GM06990 (cell line): ENCODE measurements around the gene VPS33B.

Experiments
- DNase-seq: peaks from one replicate; pipeline ENCODE4 v3.0.0-alpha.2; 2011; ENCODE audit not compliant: insufficient read length; ENCODE audit errors: extremely low read depth
- H3K27me3 ChIP-seq: replicated peaks from 2 replicates; pipeline ENCODE4 v1.6.0; 2011; ENCODE audit warnings: low read length; ENCODE audit not compliant: control insufficient read depth, insufficient read depth
- H3K36me3 ChIP-seq: 2 replicates; pipeline ENCODE4 v1.5.1; 2011; ENCODE audit warnings: low read length; ENCODE audit not compliant: control insufficient read depth, insufficient read depth
- H3K4me3 ChIP-seq: replicated peaks from 2 replicates; pipeline ENCODE4 v1.5.1; 2011; ENCODE audit warnings: low read depth, mild to moderate bottlenecking, control low read depth, low read length
- TF ChIP-seq, protein P1 (sequence below): IDR thresholded peaks from 2 replicates; pipeline ENCODE4 v1.5.1; 2011; ENCODE audit warnings: low read length, control low read depth, mild to moderate bottlenecking, inconsistent platforms; ENCODE audit not compliant: insufficient read depth, poor library complexity, severe bottlenecking

VPS33B gene

DNA sequence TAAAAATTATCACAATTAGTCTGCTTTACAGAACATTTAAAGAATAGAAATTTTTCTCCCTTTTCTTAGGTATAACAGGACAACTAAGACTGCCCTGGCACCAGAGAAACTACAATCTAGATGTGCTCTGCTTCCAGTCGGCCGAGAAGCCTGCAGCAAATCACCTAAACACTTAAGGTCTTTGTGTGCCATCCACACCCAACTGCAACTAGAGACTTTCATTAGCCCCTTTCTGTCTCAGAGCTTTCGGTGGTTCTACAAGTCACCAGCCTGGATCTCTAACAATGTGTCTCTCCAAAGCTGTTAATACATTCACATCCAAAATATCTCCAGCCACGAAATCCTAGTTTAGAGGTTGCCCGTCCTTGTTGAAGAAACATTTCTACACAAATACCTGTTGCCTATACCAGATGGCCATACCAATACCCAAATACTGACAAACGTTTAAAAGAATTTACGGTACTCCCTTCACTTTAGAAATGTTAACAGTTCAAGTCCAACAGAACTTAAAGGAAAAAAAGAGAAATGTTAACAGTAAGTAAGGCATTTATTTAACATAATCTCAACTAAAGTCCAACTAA is 34.7 kb downstream of the VPS33B start:
- no peak for DNase-seq
- H3K36me3 ChIP-seq: peaks cover 2% of the 10 kb centered on the region

DNA sequence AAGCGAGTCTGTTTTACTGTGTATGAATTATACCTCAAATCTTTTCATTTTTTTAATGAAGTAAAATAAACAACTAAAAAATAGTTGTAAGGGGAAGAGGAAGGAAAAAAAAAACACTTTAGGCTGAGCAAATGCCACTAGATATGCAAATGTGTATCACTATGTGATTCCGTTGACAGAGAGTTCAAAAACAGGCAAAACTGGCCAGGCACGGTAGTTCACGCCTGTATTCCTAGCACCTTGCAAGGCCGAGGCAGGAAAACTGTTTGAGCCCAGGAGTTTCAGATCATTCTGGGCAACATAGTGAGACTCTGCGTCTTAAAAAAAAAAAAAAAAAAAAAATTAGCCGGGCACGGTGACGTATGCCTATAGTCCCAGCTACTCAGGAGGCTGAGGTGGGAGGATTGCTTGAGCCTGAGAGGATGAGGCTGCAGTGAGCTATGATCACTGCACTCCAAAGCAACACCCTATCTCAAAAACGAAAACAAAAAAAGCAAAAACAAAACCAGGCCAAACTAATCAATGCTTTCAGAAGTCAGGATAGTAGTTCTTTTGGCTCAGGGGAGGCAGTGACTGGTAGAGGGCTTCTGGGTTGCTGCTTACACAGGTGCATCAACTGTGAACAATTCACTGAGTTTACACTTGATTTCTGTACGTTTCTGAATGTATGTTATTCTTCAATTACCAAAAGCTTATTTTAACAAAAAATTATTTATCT is 35.4 kb downstream of the VPS33B start:
- peak overlapping the region; percentile 7; the same call in 1 of the 2 replicates for H3K4me3 ChIP-seq
- no peaks in the 10 kb centered on the region for H3K27me3 ChIP-seq
- TF ChIP-seq, protein P1, sequence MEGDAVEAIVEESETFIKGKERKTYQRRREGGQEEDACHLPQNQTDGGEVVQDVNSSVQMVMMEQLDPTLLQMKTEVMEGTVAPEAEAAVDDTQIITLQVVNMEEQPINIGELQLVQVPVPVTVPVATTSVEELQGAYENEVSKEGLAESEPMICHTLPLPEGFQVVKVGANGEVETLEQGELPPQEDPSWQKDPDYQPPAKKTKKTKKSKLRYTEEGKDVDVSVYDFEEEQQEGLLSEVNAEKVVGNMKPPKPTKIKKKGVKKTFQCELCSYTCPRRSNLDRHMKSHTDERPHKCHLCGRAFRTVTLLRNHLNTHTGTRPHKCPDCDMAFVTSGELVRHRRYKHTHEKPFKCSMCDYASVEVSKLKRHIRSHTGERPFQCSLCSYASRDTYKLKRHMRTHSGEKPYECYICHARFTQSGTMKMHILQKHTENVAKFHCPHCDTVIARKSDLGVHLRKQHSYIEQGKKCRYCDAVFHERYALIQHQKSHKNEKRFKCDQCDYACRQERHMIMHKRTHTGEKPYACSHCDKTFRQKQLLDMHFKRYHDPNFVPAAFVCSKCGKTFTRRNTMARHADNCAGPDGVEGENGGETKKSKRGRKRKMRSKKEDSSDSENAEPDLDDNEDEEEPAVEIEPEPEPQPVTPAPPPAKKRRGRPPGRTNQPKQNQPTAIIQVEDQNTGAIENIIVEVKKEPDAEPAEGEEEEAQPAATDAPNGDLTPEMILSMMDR: no peak
- peaks cover 2% of the 10 kb centered on the region for H3K36me3 ChIP-seq
- DNase-seq: no peak

More for the DNA sequence above, 34.7 kb downstream of the VPS33B start:
- TF ChIP-seq, protein P1: no peak
- Histone ChIP-seq H3K27me3 (no peaks in the 10 kb centered on the region), H3K4me3 (no peak overlapping the region)

DNA sequence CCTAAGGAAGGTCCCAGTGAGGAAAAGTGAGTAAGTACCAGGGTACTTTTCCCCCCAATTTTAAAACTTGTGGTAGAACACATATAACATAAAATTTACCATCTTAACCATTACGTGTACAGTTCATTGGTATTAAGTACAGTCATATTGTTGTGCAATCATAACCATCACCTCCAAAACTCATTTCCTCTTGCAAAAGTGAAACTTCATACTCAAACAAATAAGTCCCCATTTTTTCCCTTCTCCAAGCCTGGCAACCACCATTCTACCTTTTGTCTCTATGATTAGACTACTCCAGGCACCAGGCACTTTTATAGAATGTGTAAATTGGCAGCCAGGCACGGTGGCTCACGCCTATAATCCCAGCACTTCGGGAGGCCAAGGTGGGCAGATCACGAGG is 40.3 kb downstream of the VPS33B start:
- DNase-seq: no peak
- TF ChIP-seq, protein P1: no peak
- no peaks in the 10 kb centered on the region for H3K27me3 ChIP-seq
- H3K36me3 ChIP-seq: peaks cover 15% of the 10 kb centered on the region
- no peak overlapping the region for H3K4me3 ChIP-seq

DNA sequence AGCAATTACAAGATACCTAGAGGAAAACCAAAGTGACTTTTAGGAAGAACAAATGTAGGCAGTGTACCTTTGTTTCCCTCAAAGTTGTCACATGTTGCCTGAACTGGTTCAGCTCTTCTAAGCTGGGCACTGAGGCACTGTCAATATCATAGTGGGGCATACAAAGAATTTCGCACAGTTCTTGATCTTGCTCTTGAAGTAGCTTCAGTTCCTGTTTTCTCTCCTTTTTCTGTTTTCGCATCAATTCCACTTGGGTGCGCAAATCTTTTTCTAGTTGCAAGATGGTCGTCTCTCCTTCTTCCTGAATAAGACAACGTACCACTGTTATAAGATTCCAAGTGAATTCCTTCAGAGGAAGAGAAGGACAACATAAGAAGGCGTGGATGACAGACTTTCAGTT is 40.7 kb downstream of the VPS33B start:
- H3K27me3 ChIP-seq: no peaks in the 10 kb centered on the region

DNA sequence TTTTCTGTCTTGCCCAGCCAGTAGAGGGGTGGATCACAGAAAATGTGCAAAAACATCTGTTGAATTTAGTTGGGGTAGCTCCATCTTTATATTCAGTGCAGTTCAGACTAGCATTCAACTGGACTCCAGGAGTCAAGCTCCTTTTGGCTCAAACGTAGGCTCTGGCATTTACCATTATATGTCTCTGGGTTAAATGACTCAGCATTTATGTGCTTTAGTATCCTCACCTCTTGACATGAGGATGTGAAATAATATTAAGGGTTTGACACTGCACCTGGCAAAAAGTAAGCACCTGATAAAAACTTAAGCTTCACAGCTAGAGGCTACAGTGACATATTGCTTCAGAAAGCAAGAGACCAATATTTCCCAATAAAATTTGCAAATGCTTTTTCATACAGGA is 42.8 kb downstream of the VPS33B start:
- H3K4me3 ChIP-seq: no peak overlapping the region
- H3K36me3 ChIP-seq: peaks cover 18% of the 10 kb centered on the region
- DNase-seq: no peak
- TF ChIP-seq, protein P1: no peak
- no peaks in the 10 kb centered on the region for H3K27me3 ChIP-seq

More for the DNA sequence above, 40.7 kb downstream of the VPS33B start:
- DNase-seq: no peak
- Histone ChIP-seq H3K4me3 (no peak overlapping the region), H3K36me3 (peaks cover 15% of the 10 kb centered on the region)
- TF ChIP-seq, protein P1: no peak
